Measurements from ENCODE around the gene MCFD2.

The MCFD2 gene

DNA sequence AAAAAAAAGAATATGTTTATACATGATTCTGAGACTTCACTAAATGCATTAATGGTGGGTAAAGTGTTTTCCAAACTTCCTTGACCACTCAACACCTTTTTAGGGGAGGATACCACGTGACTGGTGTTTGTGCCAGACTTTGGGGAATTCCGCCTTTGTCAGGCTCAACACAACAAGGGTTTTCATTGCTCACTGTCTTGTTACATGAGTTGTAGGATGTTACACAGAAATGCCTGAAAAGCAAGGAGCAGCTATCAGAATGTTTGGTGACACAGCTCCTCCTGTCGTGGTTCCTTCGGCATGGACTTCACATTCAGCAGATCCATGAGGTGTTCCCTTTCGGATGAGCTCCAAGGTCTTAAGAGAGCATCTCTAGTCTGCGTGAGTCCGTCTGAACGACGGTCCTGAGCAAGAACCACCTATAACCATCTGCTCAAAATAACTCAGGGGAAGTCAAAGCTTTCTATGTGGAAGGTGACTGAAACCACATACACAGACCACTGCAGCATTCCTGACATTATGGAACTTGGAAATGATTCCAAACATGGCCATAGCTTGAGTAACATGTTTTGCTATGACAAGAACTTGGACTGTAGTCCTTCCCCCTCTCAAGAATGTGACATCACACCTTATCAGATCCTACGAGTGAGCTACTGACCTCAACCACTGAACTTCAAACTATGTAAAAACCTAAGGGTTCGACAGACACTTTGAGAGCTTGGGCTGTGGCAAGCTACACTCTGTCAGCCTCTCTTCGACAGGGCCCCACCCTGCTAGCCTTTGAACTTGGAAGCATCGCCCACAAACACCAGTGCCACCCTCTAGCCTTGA lies 57.5 kb downstream of the MCFD2 start:
- peak; percentile 1 for DNase-seq (ENCODE audit: low read depth, low spot score)
- no peak overlapping the region for H3K4me3 ChIP-seq (ENCODE audit: low read length)

DNA sequence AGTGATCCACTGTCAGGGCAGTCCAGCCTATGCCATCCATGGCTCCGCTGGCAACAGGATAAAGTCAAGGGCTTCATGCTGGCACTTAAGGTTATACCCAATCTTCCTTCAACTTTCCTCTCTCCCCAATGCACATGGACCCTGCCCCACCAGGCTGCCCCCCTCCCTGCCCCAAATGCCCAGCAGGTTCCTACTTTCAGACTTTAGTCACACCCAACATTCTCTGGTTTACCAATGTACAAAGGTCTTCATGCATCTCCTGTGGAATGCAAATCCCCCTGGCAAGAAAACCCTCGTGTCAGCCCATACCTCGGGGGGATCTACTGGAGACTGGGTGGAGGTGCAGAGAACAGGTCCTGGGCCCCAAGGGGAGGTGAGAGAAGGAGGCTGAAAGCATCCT lies 59.3 kb downstream of the MCFD2 start:
- no peak overlapping the region for H3K4me3 ChIP-seq (ENCODE audit: low read length)
- no peak for DNase-seq (ENCODE audit: low read depth, low spot score)

DNA sequence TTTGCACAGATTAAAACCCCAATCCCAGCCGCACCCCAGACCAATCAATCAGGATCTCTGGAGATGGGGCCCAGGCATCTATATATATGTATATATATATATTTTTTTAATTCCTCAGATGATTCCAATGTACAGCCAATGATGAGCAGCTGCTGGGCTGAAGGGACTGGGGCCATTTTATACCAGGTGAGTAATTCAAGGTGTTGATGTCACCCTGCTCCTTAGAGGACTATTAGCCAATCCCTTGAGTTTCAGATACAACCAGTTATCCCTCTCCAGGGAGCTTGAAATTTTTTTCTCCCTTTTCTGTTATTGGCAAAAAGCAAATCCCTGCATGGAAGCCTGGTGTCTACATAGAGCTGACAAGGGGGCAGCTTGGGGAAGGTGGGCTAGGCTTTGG lies 59.8 kb downstream of the MCFD2 start:
- H3K4me3 ChIP-seq (ENCODE audit: low read length), result no peak overlapping the region
- no peak for DNase-seq (ENCODE audit: low read depth, low spot score)

GRCh38 chr2:46854260-46854659 lies 61.3 kb downstream of the MCFD2 start:
- no peak for DNase-seq (ENCODE audit: low read depth, low spot score)
- no peak overlapping the region for H3K4me3 ChIP-seq (ENCODE audit: low read length)

DNA sequence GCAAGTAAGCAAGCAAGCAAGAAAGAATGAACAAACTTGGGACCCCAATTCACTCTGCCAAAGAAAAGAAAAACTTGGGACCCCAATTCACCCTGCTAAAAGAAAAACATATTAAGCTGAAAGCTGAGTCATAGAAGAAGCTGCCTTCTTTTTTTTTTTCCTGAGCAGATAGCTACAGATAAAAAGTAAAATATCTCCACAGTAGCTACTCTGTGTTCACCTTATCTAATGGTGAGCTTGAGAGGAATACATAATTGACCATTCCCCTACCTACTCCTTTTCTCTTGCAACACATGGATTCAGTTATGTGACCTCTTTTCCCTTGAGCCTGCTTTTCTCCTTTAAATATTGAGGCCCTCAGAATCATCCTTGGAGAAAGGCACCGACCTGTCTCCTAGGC lies 63.0 kb downstream of the MCFD2 start:
- no peak for DNase-seq (ENCODE audit: low read depth, low spot score)
- H3K4me3 ChIP-seq (ENCODE audit: low read length), result no peak overlapping the region

DNA sequence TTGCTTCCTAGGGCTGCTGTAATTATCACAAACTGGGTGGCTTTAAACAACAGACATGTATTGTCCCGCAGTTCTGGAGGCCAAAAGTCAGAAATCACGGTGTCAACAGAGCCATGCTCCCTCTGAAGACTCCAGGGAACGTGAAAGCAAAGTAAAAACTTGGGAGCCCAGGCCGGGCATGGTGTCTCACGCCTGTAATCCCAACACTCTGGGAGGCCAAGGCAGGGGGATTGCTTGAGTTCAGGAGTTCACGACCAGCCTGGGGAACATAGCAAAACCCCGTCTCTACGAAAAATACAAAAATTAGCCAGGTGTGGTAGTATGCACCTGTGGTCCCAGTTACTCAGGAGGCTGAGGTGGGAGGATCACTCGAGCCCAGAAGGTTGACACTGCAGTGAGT lies 63.5 kb downstream of the MCFD2 start:
- no peak overlapping the region for H3K4me3 ChIP-seq (ENCODE audit: low read length)
- DNase-seq (ENCODE audit: low read depth, low spot score), result no peak
